ENCODE measurements around the gene ENTREP3.
"Not testable (repeated sequence)": the region's sequence is repeated elsewhere in the genome, so short reads cannot be mapped to it uniquely, and the experiment has no call there.

The ENTREP3 gene, protein sequence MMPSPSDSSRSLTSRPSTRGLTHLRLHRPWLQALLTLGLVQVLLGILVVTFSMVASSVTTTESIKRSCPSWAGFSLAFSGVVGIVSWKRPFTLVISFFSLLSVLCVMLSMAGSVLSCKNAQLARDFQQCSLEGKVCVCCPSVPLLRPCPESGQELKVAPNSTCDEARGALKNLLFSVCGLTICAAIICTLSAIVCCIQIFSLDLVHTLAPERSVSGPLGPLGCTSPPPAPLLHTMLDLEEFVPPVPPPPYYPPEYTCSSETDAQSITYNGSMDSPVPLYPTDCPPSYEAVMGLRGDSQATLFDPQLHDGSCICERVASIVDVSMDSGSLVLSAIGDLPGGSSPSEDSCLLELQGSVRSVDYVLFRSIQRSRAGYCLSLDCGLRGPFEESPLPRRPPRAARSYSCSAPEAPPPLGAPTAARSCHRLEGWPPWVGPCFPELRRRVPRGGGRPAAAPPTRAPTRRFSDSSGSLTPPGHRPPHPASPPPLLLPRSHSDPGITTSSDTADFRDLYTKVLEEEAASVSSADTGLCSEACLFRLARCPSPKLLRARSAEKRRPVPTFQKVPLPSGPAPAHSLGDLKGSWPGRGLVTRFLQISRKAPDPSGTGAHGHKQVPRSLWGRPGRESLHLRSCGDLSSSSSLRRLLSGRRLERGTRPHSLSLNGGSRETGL

DNA sequence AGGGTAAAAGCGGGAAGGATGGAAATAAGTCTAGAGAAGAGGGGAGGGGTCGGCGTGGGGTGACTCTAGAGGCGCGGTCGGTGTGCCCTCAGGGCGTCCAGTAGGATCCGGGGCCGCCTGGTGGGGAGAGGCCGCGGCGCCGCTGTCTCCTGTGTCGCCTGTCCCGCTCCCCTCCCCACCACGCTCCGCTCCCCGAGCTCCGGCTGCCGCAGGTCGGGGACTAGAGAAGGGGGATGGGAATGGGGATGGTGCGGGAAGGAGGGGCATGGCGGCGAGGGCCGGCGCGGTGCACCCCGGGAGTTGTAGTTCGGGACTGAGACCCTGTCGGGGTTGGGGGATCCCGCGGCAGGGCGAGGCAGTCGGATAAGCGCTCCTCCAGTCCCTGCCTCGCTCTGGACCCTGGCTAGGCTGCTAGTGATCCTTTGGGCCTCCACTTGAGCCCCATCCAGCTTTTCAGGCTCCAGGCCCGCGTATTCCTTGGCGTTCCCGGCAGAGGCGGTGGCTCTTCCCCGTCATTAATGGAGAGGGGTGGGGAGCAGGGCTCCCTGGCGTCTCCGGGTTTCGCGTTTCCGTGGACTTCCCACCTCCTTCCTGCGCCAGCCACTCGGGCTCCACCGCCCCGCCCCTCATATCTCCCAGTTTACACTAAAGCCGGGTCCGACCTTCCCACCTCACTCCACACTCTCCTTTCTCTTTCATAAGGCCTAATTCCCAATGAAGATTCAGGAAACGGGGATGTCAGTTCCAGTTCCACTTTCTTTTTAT lies at the start of gene ENTREP3:
Gene ENTREP3, minus strand, starts transcription at position 241 of the 765 bp plus-strand sequence. CDS start 606 bp downstream, outside the sequence.
- no peak for DNase-seq (ENCODE audit: low read depth)

DNA sequence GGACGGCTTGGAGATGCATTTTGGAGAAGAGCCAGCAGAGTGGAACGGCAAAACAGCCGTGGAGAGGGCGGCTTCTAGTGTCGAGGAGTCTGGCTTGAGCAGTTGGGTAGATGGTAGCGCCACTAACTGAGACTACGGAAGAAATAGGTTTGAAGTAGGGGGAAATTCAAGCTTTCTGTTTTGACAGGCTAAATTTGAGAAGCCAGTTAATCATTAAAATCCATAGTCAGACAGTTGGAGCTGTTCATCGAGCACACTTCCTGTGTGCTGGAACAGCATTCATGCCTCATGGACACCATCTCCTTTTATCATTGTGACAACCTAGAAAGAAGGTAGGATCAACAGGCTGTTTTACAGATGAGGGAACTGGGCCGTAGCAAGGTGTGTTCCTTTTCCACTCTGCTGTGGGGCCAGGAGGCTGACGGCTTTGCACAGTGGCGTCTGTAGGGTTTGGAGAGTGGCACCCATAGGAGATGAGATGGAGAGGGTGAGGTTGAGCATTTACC lies 49.3 kb upstream of the ENTREP3 start:
- DNase-seq (ENCODE audit: low read depth): no peak

DNA sequence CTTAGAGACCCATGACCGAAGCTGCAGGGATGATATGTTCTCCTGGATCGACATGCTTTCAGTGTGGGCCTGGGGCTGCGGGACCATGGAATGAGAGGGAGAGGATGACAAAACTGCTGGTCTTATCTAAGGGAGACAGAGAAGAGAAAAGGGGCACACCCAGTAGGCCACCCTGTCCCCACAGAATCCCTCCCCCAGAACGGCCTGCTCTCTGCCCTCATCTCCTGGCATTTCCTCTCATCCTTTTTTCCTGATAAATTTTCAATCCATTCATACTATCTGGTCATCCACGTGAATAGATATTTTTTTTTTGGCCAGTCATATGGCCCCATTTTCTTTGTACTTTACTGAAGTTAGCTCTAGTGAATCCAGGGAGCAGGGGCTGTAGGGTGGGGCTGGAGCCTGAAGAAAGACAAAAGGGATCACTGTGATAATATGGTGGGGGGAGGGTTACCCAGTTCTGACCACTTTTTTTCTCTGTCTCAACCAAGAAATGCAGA lies 46.1 kb upstream of the ENTREP3 start, which contains the start of gene PKLR:
Gene PKLR, minus strand, starts transcription at position 97 of the 500 bp plus-strand sequence. Its CDS starts 43 bp downstream, at position 54.
- no peak for DNase-seq (ENCODE audit: low read depth)

DNA sequence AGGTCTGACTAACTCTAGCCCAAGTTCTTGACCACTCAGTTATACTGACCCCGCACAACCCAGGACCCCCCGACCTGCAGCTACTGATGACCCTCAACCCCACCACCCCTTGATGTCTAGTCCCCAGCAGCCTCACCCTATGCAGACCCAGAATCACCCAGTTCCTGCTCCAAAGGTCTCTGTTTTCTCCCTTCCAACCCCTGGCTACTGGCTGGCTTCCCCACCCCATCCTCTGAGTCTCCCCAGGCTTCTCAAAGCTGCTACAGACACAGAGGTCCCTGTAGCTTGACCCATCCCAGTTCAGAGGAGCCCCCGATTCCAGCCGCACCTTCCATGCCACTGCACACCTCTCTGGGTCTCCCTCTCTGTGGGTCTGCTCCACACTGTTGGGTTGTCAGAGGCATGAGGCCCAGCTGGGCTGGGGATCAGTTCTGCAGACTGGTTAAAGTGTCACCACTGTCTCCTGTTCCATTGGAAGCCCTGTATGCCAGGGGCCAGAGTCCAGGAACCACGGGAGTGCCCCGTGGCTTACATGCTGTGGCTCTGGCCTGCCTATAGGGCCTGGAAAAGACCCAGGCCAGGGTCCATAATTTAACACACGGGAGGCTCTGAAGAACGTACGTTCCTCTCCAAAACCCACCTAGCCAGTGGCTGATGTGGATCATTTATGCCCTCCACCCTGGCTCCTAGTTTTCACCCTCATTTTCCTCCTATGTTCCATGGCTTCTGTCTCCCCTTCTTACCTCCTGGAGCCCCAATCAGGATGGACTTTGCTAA lies 45.5 kb upstream of the ENTREP3 start:
- DNase-seq (ENCODE audit: low read depth): no peak

DNA sequence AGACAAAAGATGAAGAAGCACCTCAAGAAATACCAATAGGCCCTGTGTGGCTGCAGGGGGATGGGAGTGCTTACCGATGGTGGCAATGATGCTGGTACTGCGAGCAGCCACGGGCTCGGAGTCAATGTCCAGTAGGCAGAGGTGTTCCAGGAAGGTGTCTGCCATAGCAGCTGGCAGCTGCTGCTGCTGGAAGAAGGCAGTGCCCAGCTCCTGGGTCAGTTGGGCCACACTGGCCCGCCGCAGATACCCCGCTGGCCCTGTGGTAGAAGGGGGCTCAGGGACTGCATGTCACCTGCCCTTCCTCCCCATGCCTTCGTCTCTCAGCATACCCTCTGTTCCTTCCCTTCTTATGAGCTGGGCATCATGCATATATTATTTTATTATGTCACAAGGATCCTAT lies 44.7 kb upstream of the ENTREP3 start:
- DNase-seq (ENCODE audit: low read depth): no peak

DNA sequence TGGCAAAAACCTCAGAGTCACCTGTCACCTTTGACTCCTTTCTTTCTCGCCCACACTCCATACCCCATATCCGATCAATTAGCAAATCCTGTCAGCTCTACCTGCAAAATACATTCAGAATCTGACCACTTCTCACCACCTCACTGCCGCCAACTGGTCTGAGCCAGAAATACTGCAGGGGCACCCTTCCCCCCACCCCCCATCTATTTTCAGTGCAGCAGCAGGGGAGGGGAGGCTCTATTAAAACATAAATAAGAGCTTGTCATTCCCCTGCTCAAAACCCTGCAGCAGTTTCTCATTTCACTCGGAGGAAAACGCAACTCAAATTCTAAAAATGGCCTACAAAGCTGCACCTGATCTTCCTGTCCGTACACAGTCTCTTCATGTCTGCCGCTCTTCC lies 42.1 kb upstream of the ENTREP3 start:
- DNase-seq (ENCODE audit: low read depth): no peak

DNA sequence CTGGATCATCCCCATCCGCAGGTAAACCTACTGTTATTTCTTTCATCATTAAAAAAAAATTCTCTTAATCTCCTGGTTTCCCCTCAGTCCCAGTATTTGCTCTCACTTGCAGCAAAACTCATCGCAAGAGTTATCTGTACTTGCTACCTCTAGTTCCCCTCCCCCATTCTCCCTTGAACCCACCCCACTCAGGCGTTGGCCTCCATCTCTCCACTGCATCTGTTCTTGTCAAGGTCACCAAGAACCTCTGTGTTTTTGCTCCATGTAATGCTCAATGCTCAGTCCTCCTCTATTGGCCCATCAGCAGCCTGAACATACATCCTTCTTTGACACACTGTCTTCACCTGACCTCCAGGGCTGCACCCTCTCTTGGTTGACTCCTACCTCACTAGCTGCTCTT lies 41.4 kb upstream of the ENTREP3 start:
- DNase-seq (ENCODE audit: low read depth): no peak

DNA sequence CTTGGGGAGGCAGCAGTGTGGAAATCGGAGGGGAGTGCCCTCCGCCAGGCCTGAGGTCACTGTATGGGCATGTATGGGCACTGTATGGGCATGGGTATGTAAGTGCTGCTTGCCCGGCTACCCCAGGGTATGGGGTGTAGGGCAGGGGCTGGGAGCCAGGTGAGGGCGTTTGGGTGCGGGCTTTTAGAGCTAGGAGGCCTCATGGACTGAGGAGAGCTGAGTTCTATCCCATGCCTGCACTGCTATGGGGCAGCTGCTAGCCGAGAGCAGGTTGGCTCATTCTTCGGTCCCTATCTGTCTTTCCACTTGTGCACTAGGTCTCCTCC lies 40.6 kb upstream of the ENTREP3 start:
- DNase-seq (ENCODE audit: low read depth): no peak

DNA sequence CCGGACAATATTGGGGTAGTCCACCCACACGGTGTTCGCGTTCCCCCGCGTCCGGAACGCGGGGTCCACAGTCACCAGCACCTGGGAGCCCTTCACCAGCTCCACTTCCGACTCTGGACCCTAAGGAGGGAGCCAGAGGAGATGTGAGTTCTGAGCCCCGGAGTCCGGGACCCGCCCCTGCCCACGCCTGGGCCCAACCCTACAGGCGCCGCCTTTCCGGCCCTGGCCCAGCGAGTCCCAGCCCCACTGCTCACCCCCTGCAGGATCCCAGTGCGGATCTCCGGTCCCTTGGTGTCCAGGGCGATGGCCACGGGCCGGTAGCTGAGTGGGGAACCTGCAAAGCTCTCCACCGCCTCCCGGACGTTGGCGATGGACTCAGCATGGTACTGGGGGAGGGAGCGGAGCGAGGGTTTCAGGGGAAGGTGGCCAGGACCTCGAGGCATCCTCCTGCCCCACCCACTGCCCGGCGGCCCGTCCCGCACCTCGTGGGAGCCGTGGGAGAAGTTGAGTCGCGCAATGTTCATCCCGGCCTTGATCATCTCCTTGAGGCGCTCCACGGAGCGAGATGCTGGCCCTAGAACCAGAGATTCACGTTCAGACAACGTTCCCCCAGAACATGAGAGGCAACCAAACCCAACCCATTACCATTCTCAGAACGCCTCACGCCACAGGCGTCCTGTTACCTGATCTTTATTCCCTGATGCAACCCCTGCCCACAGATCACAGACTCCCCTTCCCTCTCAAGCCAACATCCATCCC lies 40.1 kb upstream of the ENTREP3 start:
- DNase-seq (ENCODE audit: low read depth): no peak

DNA sequence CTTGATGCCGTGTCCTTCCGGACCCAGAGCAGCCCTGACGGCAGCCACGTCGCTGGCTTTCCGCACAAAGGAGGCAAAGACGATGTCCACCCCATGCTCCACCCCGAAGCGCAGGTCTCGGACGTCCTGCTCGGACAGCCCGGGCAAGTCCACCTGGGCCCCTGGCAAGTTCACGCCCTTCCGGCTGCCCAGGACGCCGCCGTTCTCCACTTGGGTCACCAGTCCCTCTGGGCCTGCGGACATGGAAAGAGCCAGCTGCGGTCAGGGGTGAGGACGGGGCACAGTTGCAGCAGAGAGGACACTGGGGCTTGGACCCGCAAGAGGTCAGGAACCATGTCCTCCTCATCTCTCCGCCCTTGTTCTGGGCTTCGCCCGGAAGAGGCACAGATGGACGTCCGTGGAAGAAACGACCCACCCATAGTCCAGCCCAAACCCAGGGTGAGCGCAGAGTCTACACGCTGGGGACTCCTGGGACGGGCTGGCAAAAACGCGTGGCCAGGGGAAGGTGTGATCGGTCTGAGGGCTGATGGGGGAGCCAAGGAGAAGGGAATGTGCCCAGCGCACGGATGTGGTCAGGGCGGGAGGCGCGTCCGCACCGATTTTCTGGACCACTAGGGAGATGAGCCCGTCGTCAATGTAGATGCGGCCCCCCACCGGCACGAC lies 39.4 kb upstream of the ENTREP3 start:
- DNase-seq (ENCODE audit: low read depth): no peak

DNA sequence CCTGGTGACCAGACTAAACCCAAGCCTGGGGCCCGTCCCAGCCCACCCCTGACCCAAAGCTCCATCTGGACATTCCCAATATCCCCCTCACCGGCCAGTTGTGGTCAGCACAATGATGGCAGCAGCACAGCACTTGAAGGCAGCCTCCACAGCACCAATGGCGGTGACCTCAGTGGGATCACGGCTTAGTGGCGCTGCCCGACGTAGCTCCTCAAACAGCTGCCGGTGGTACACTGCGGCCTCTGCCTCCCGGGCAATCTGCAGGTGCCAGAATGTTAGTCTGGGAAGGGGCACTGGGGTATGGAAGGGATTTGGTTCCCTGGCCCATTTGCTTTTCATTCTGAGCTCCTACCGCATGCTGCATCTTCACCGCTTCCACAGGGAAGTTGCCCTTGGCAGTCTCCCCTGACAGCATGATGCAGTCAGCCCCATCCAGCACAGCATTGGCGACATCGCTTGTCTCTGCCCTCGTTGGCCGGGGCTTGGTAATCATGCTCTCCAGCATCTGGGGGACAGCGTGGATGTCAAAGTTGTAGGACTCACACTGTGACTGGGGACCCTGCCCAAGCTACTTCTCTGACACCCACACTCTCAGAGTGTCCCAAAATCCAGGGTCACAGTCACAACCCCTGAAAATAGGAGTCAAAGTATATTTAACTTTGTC lies 37.9 kb upstream of the ENTREP3 start:
- DNase-seq (ENCODE audit: low read depth): no peak

DNA sequence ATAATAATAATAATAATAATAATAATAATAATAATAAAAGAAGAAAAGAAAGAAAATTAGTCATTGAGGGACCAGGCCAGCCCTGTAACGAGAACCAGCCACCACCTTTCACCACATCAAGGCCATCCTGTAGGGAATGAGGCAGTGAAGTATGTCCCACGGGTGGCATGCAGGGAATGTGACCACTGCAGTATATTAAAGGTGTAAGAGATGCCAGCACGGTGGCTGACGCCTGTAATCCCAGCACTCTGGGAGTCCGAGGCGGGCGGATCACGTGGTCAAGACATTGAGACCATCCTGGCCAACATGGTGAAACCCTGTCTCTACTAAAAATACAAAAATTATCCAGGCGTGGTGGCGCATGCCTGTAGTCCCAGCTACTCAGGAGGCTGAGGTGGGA lies 35.7 kb upstream of the ENTREP3 start:
- DNase-seq (ENCODE audit: low read depth): not testable (repeated sequence)

DNA sequence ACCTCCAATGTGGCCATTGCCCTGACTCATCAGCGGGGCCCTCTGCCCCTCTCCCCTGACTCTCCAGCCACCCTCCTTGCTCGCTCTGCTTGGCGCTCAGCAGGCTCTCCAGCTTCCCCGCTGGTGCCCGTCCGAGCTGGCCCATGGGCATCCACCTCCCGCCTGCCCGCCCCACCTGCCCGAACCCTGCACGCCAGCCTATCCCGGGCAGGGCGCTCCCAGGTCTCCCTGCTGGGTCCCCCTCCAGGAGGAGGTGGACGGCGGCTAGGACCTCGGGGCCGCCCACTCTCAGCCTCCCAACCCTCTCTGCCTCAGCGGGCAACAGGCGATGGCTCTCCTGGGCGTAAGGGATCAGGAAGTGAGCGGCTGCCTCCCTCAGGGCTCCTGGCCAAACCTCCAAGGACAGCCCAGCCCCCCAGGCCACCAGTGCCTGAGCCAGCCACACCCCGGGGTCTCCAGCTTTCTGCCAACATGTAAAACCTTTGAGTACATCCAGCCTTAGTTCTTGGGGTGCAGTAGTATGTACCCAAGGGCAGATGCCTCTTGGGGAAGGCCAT lies 32.8 kb upstream of the ENTREP3 start:
- no peak for DNase-seq (ENCODE audit: low read depth)

DNA sequence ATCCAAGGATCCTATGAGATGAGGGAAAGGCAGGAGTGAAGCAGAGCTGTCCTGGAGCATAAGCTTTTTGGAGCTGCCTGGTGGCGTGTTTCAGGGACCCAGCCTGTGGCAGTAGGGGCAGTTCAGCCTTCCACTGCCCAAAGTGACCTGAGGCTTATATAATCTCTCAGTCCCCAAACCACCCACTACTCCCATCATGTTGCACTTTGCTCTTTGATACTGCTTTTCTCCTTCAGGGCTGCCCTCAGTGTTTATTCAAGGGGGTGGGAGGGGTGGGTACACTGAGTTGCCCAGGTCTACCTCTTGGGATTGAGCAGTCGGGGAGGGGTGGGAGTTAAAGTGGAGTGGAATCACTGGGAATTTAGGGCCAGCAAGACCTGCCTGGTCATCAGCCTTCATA lies 31.3 kb upstream of the ENTREP3 start:
- no peak for DNase-seq (ENCODE audit: low read depth)

DNA sequence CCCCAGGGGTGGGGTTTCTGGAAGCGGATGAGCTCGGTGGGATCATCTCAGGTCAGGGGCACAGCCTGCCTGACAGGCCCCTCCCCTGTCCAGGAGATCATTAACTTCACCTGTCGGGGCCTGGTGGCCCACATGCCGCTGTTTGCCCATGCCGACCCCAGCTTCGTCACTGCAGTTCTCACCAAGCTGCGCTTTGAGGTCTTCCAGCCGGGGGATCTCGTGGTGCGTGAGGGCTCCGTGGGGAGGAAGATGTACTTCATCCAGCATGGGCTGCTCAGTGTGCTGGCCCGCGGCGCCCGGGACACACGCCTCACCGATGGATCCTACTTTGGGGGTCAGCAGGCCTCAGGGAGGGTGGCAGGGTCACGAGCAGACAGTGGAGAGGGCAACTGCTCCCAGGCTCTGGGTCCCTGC lies 30.4 kb upstream of the ENTREP3 start:
- no peak for DNase-seq (ENCODE audit: low read depth)

DNA sequence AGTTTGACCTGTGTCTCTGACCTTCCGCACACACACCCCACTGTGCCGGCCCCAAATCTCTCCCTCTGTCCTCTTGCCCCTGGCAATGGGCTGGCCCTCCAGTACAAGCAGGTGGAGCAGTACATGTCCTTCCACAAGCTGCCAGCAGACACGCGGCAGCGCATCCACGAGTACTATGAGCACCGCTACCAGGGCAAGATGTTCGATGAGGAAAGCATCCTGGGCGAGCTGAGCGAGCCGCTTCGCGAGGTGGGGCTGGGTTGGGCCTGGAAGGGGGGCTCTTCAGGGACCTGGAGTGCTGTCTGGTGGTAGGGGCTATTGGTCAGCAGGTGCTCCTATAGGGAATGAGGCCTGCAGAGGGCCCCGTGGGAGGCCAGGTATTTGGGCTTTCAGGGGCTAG lies 29.8 kb upstream of the ENTREP3 start:
- DNase-seq (ENCODE audit: low read depth): no peak

DNA sequence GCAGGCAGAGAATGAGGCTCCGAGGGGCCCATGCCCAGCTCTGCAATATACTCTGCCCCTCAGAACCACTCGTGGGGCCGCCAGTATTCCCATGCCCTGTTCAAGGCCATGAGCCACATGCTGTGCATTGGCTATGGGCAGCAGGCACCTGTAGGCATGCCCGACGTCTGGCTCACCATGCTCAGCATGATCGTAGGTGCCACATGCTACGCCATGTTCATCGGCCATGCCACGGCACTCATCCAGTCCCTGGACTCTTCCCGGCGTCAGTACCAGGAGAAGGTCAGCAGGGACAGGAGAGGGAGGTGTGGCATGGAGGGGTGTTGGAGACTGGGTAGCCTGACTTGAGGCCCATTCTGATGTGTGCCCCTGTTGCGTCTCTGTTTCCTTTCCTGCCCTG lies 29.2 kb upstream of the ENTREP3 start:
- DNase-seq (ENCODE audit: low read depth): no peak

DNA sequence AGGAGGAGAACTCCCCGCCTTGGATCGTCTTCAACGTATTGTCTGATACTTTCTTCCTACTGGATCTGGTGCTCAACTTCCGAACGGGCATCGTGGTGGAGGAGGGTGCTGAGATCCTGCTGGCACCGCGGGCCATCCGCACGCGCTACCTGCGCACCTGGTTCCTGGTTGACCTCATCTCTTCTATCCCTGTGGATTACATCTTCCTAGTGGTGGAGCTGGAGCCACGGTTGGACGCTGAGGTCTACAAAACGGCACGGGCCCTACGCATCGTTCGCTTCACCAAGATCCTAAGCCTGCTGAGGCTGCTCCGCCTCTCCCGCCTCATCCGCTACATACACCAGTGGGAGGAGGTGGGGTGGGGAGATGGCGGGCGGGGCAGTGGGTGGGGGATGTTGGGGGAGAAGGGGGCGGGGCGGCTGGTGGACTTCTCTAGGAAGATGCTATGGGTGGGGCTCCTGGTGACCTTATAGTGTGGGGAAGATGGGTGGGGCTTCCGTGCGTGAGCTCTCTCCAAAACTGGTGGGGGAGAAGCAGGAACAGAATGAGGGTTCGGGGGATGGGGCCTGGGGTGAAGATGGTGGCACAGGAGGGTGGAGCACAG lies 27.3 kb upstream of the ENTREP3 start:
- no peak for DNase-seq (ENCODE audit: low read depth)

DNA sequence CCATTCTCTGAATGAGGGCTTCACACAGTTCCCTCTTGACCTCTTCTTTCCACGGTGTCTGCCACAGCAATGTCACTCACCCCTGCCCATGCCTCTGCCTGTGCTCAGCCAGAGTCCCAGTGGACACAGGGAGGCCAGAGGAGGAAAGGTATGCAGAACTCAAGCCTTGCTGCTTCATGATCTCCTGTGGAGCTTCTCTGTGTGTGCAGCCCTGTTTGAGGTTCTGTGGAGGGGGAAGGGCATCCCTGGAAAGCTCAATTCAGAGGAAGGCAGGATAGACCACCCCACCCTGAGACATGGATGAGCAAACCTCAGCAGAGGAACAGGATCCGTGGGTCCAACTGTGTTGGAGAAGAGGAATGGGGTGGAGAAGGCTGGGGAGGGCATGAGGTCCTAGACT lies 24.0 kb upstream of the ENTREP3 start:
- DNase-seq (ENCODE audit: low read depth): no peak

Measured in non-pigmented ciliary epithelial cell (primary cell).